DOHH2 (cell line): ENCODE data around the gene SCD5.

Source experiments
- CTCF ChIP-seq: fragments of 200-600 bp; sonication (generic); IDR thresholded peaks from one replicate; pipeline ENCODE4 v1.5.1; 2014; ENCODE audit warnings: antibody characterized with exemption, mild to moderate bottlenecking, low read depth, low read length; ENCODE audit not compliant: poor library complexity, severe bottlenecking
- EZH2phosphoT487 ChIP-seq: fragments of 200-600 bp; sonication (generic); IDR thresholded peaks from 2 replicates; pipeline ENCODE4 v1.6.1; 2017; ENCODE audit warnings: borderline replicate concordance, mild to moderate bottlenecking, antibody characterized with exemption, low read length, moderate library complexity, mixed read lengths

- TF ChIP-seq CTCF (no peak), EZH2phosphoT487 (no peak)
Observed at GRCh38 chr4:82691431-82691830, 107.2 kb downstream of the SCD5 start.
